Right lobe of liver (tissue), 6 donors: ENCODE measurements around the gene ASCC1. TPM values are rescaled to one million over a fixed set of nuclear protein-coding genes. Genes with fewer than 3 reads are reported as not detected.
"Not testable (repeated sequence)": the region's sequence is repeated elsewhere in the genome, so short reads cannot be mapped to it uniquely, and the experiment has no call there.

Experiments used
- ATAC-seq, 4 donors: fragments of 200-7000 bp; cut with Tn5 transposase; one replicate each; pipeline ENCODE4 v1.9.1; 2020; ENCODE audit warnings: mild to moderate bottlenecking in 4 of 4, moderate library complexity in 4 of 4
- DNase-seq, 3 donors: peaks; one replicate each; pipeline ENCODE4 v3.0.0-alpha.2; 2020
- H3K27ac ChIP-seq, 3 donors: fragments of 200-600 bp; one replicate each; pipeline ENCODE4 v1.8.0; 2022
- H3K27me3 ChIP-seq, 2 donors: fragments of 200-600 bp; one replicate each; pipeline ENCODE4 v1.8.0; 2022
- H3K36me3 ChIP-seq, 4 donors: fragments of 200-600 bp; sonication (generic) in 1 of 4; one replicate each; pipeline versions ENCODE4 v1.5.1 to v1.8.0; 2017 to 2022; ENCODE audit warnings: control low read depth in 1 of 4
- H3K4me1 ChIP-seq, 4 donors: fragments of 200-600 bp; sonication (generic) in 1 of 4; one replicate each; pipeline versions ENCODE4 v1.5.1 to v1.8.0; 2017 to 2022; ENCODE audit warnings: control low read depth in 1 of 4
- H3K4me3 ChIP-seq, 3 donors: fragments of 200-600 bp; one replicate each; pipeline ENCODE4 v1.8.0; 2022
- H3K9me3 ChIP-seq, 4 donors: fragments of 200-600 bp; sonication (generic) in 1 of 4; one replicate each; pipeline versions ENCODE4 v1.5.1 to v1.8.0; 2017 to 2022; ENCODE audit warnings: control low read depth in 1 of 4
- POLR2A ChIP-seq: fragments of 450-650 bp; IDR thresholded peaks from one replicate; pipeline ENCODE4 v1.6.1; 2017; ENCODE audit warnings: antibody characterized with exemption, mild to moderate bottlenecking
- WGBS: methylation state at CpG from one replicate; pipeline ENCODE4 v1.1.6; 2018; ENCODE audit warnings: low coverage, low lambda C conversion rate; ENCODE audit not compliant: insufficient coverage; ENCODE audit errors: missing lambda C conversion rate; 5-methylcytosine and 5-hydroxymethylcytosine counted together
- intact Hi-C, 2 donors: fragments of 100-400 bp; cut with DNase I; formaldehyde crosslinking; loops; one replicate each; pipeline versions ENCODE4 v1.11.2 to v1.14.1; 2022
- total RNA-seq, 6 experiments: library from RNA; depleted of rRNA in 2 of 6; stranded (reverse); fragments of >200 nt in 2 of 6; fragmentation: NEBNext Ultra II Directional in 3 of 6; extraction: Animal tissue kit (Norgen Biotek cat#: 25700) in 3 of 6; gene quantifications; one replicate each; pipeline versions ENCODE4 v1.1.0 to v1.2.4, GENCODE V29; 2016 to 2023
- TF ChIP-seq, protein P1 (sequence below), 4 donors: fragments of 200-600 bp in 3 of 4; fragments of 450-650 bp in 1 of 4; IDR thresholded peaks; one replicate each; pipeline versions ENCODE4 v1.5.1 to v1.8.0; 2016 to 2022; ENCODE audit warnings: antibody characterized with exemption in 4 of 4, mild to moderate bottlenecking in 2 of 4
- donor health status: DM: no; HTN: yes; CAD: no.
- donor health status: DM: no; HTN: no; CAD: no.
- donor health status: DM: no; HTN: no; CAD: no.
- donor health status: DM: no; HTN: yes; CAD: no.
- donor health status: DM: no; HTN: yes; CAD: no.

ASCC1 gene
- total RNA-seq, 6 experiments from 2014 or later: 12.0 to 26.5 (median 14.5) TPM

DNA sequence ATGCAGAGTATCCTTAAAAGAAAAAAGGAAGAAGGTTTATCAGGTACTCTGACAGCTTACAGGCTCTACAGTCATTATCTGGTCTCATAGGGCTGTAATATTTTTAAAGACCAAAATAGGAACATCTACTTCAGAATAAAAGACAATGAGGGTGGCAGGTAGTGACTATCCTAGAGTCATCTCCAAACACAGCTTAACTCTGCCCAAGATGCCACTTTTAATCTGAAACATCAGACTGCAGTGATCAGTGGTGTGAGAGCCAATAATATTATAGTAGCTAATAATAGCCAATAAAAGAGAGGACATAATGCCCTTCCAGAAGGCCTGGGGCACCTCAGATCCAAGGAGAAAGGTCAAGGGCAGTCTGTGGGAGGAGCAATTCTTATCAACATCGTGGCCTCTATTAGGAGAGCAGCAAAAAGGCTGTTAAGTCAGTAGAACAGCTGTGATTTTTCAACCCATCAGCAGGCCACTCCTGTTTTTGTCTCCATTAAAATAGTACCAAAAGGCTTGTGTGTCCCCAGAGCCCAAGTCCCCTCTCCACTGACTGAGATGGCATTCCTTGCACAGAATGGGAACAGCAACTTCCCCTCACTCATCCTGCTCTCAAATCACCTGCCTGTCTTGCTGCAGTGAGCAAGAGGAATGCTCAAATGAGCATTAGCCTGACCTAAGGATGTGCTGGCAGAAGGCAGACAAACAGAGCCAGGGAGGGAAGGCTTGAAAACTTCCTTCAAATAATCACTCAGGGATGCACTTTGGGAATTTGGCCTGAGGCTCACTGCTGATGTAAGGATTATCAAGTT, 107.0 kb downstream of the ASCC1 start:
- TF ChIP-seq POLR2A: no peak
- TF ChIP-seq, protein P1, sequence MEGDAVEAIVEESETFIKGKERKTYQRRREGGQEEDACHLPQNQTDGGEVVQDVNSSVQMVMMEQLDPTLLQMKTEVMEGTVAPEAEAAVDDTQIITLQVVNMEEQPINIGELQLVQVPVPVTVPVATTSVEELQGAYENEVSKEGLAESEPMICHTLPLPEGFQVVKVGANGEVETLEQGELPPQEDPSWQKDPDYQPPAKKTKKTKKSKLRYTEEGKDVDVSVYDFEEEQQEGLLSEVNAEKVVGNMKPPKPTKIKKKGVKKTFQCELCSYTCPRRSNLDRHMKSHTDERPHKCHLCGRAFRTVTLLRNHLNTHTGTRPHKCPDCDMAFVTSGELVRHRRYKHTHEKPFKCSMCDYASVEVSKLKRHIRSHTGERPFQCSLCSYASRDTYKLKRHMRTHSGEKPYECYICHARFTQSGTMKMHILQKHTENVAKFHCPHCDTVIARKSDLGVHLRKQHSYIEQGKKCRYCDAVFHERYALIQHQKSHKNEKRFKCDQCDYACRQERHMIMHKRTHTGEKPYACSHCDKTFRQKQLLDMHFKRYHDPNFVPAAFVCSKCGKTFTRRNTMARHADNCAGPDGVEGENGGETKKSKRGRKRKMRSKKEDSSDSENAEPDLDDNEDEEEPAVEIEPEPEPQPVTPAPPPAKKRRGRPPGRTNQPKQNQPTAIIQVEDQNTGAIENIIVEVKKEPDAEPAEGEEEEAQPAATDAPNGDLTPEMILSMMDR (IDR thresholded peaks at IDR 0.05): no peak
- Histone ChIP-seq H3K36me3 (no peaks in the 10 kb centered on the region), H3K4me1 (peaks cover 0 to 6% (median 0%) of the 10 kb centered on the region in 4 donors), H3K27ac (no peak overlapping the region), H3K27me3 (no peaks in the 10 kb centered on the region), H3K4me3 (no peak overlapping the region), H3K9me3 (no peaks in the 10 kb centered on the region)
- intact Hi-C loops: no loop called here
- 17% methylated on average over 1 of the region's 1 CpG for WGBS
- ATAC-seq (no peak), DNase-seq (no peak)

DNA sequence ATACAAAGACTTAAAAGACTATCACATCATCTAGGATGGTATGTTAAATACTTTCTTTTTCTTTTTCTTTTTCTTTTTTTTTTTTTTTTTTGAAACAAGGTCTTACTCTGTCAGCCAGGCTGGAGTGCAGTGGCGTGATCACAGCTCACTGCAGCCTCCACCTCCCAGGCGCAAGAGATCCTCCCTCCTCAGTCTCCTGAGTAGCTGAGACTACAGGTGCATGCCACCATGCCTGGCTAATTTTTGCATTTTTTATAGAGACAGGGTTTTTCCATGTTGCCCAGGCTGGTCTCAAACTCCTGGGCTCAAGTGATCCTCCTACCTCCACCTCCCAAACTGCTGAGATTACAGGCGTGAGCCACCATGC, 108.1 kb downstream of the ASCC1 start:
- H3K9me3 ChIP-seq, H3K36me3 ChIP-seq, H3K4me1 ChIP-seq, H3K4me3 ChIP-seq, DNase-seq, ATAC-seq, intact Hi-C loops, H3K27me3 ChIP-seq, H3K27ac ChIP-seq: not testable (repeated sequence)
- 87% methylated on average over 3 of the region's 3 CpGs for WGBS

DNA sequence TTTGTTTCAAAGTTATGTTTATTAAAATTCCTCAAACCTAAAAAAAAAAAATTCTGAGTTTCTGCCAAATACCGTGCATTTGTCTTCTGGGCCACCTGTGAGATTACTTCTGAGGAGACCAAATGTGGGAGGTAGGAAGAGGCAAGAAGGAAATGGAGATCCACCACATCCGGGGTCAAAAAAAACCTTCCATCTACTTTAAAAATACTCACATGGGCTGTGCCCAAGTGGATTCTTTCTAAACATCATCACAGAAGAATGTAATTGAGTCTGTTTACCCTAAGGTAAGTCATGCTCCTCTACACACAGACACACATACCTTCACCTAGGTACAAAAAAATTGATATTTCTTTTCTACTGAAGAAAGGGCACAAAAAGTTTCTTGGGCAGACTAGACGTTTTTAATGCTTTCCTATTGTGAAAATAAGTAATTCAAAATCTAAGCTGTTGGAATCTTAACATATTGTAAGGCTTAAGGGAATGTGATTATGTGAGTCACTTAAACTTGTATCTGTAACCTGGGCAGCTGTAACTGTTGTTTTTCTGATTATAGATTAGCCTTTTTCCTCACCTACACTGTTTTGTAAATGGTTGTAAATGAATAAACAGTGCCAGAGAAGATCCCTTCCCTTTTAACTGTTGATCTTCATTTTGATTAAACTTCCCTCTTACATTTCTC, 108.6 kb downstream of the ASCC1 start:
- TF ChIP-seq POLR2A: no peak
- TF ChIP-seq, protein P1 (IDR thresholded peaks at IDR 0.05): no peak
- no peak for ATAC-seq
- H3K4me3 ChIP-seq: no peak overlapping the region
- no peak overlapping the region for H3K27ac ChIP-seq
- intact Hi-C loops: no loop called here
- WGBS: 47% methylated on average over 3 of the region's 3 CpGs
- no peaks in the 10 kb centered on the region for H3K9me3 ChIP-seq
- no peaks in the 10 kb centered on the region for H3K27me3 ChIP-seq
- H3K36me3 ChIP-seq: peaks cover 0 to 4% (median 0%) of the 10 kb centered on the region in 4 donors
- DNase-seq: no peak
- peaks cover 0 to 6% (median 0%) of the 10 kb centered on the region in 4 donors for H3K4me1 ChIP-seq

- ATAC-seq (no peak), DNase-seq (no peak)
- WGBS: 100% methylated on average over 2 of the region's 2 CpGs
- no peak overlapping the region for H3K4me3 ChIP-seq
- no peaks in the 10 kb centered on the region for H3K9me3 ChIP-seq
- no peaks in the 10 kb centered on the region for H3K27me3 ChIP-seq
- intact Hi-C loops: no loop called here
- no peak overlapping the region for H3K27ac ChIP-seq
- peaks cover 0 to 6% (median 0%) of the 10 kb centered on the region in 4 donors for H3K4me1 ChIP-seq
- no peak for TF ChIP-seq POLR2A
- TF ChIP-seq, protein P1 (IDR thresholded peaks at IDR 0.05): no peak
- peaks cover 0 to 4% (median 2%) of the 10 kb centered on the region in 4 donors for H3K36me3 ChIP-seq
Observed at GRCh38 chr10:72106896-72107295, 109.2 kb downstream of the ASCC1 start.
